ENCODE results near the gene FAF1. TPM values are rescaled to one million over a fixed set of nuclear protein-coding genes. Genes with fewer than 3 reads are reported as not detected.

Gene FAF1
- total RNA-seq, 2 experiments from 2014 or later = 43.5 to 44.0 TPM

- CTCF ChIA-PET = interaction anchor here (0.6 kb wide), 1 partner anchor 9 kb away, joined by 5 read pairs; no protein-coding TSS in a partner anchor
Observed at GRCh38 chr1:50564417-50564816, 395.6 kb downstream of the FAF1 start.

GRCh38 chr1:50562106-50562505 lies 398.0 kb downstream of the FAF1 start:
- Mint-ChIP-seq H3K4me1 (ENCODE audit: low read depth) (no peaks in the 10 kb centered on the region), H3K4me3 (no peak overlapping the region), H3K27ac (no peak overlapping the region), H3K36me3 (ENCODE audit: low read depth) (peaks cover 77% of the 10 kb centered on the region), H3K9me3 (no peaks in the 10 kb centered on the region), H3K27me3 (no peaks in the 10 kb centered on the region)
- TF ChIP-seq CTCF (IDR thresholded peaks at IDR 0.05) = no peak
- intact Hi-C loops (cut with DNase I, micrococcal nuclease) = no loop called here
- ATAC-seq (ENCODE audit: poor library complexity) (no peak), DNase-seq (no peak)
- Histone ChIP-seq H3K27me3 (ENCODE audit: control insufficient read depth in 1 of 2, insufficient read depth in 2 of 2, low read length in 2 of 2) (no peaks in the 10 kb centered on the region), H3K9me3 (ENCODE audit: control insufficient read depth in 1 of 2, insufficient read depth in 1 of 2, low read length in 2 of 2) (no peaks in the 10 kb centered on the region), H3K4me3 (ENCODE audit: low read length) (no peak overlapping the region), H3K4me1 (ENCODE audit: insufficient read depth, low read length) (no peaks in the 10 kb centered on the region), H3K27ac (ENCODE audit: low read depth in 1 of 2, low read length in 2 of 2) (no peak overlapping the region), H3K36me3 (ENCODE audit: insufficient read depth, low read length) (peaks cover 19% of the 10 kb centered on the region)
- ChIA-PET POLR2A (no interaction called here), CTCF (interaction anchor here (0.6 kb wide), 1 partner anchor 215 kb away, joined by 4 read pairs; no protein-coding TSS in a partner anchor)

More at GRCh38 chr1:50564417-50564816, 395.6 kb downstream of the FAF1 start:
- intact Hi-C loops (cut with DNase I, micrococcal nuclease) = no loop called here
- no peak for TF ChIP-seq CTCF (IDR thresholded peaks at IDR 0.05)
- Histone ChIP-seq H3K36me3 (ENCODE audit: insufficient read depth, low read length) (peaks cover 21% of the 10 kb centered on the region), H3K27ac (ENCODE audit: low read depth in 1 of 2, low read length in 2 of 2) (no peak overlapping the region), H3K9me3 (ENCODE audit: control insufficient read depth in 1 of 2, insufficient read depth in 1 of 2, low read length in 2 of 2) (no peaks in the 10 kb centered on the region), H3K4me1 (ENCODE audit: insufficient read depth, low read length) (no peaks in the 10 kb centered on the region), H3K27me3 (ENCODE audit: control insufficient read depth in 1 of 2, insufficient read depth in 2 of 2, low read length in 2 of 2) (no peaks in the 10 kb centered on the region), H3K4me3 (ENCODE audit: low read length) (no peak overlapping the region)
- POLR2A ChIA-PET = no interaction called here
- no peaks in the 10 kb centered on the region for H3K4me1 Mint-ChIP-seq (ENCODE audit: low read depth)
- H3K9me3 Mint-ChIP-seq = no peaks in the 10 kb centered on the region
- peaks cover 86% of the 10 kb centered on the region for H3K36me3 Mint-ChIP-seq (ENCODE audit: low read depth)
- DNase-seq (no peak), ATAC-seq (ENCODE audit: poor library complexity) (no peak)
- no peak overlapping the region for H3K4me3 Mint-ChIP-seq
- no peaks in the 10 kb centered on the region for H3K27me3 Mint-ChIP-seq
- H3K27ac Mint-ChIP-seq = no peak overlapping the region

GRCh38 chr1:50559421-50559820 lies 400.6 kb downstream of the FAF1 start:
- CTCF ChIA-PET = no interaction called here

More at GRCh38 chr1:50559421-50559820, 400.6 kb downstream of the FAF1 start:
- intact Hi-C loops (cut with DNase I, micrococcal nuclease) = no loop called here
- Mint-ChIP-seq H3K9me3 (no peaks in the 10 kb centered on the region), H3K27ac (no peak overlapping the region), H3K4me1 (ENCODE audit: low read depth) (no peaks in the 10 kb centered on the region), H3K27me3 (no peaks in the 10 kb centered on the region), H3K4me3 (no peak overlapping the region), H3K36me3 (ENCODE audit: low read depth) (peaks cover 57% of the 10 kb centered on the region)
- no peak for TF ChIP-seq CTCF (IDR thresholded peaks at IDR 0.05)
- Histone ChIP-seq H3K4me1 (ENCODE audit: insufficient read depth, low read length) (no peaks in the 10 kb centered on the region), H3K27ac (ENCODE audit: low read depth in 1 of 2, low read length in 2 of 2) (no peak overlapping the region), H3K4me3 (ENCODE audit: low read length) (no peak overlapping the region), H3K36me3 (ENCODE audit: insufficient read depth, low read length) (no peaks in the 10 kb centered on the region), H3K9me3 (ENCODE audit: control insufficient read depth in 1 of 2, insufficient read depth in 1 of 2, low read length in 2 of 2) (no peaks in the 10 kb centered on the region), H3K27me3 (ENCODE audit: control insufficient read depth in 1 of 2, insufficient read depth in 2 of 2, low read length in 2 of 2) (no peaks in the 10 kb centered on the region)
- ATAC-seq (ENCODE audit: poor library complexity) (no peak), DNase-seq (no peak)
- POLR2A ChIA-PET = no interaction called here
